Daoy (cell line): Measurements from ENCODE around the gene TSPAN1. TPM values are rescaled to one million over a fixed set of nuclear protein-coding genes. Genes with fewer than 3 reads are reported as not detected.
"Not testable (repeated sequence)": the region's sequence is repeated elsewhere in the genome, so short reads cannot be mapped to it uniquely, and the experiment has no call there.

Source experiments
- DNase-seq: peaks from one replicate; pipeline ENCODE4 v3.0.0-alpha.2; 2015; ENCODE audit warnings: low read depth
- total RNA-seq: library from RNA; depleted of rRNA; stranded (reverse); fragments of >200 nt; shearing (Covaris generic); gene quantifications from 2 replicates; pipeline ENCODE4 v1.2.3, GENCODE V29; 2014; rRNA removed

Gene TSPAN1
- total RNA-seq, 1 experiment from 2014 or later, result not detected

DNA sequence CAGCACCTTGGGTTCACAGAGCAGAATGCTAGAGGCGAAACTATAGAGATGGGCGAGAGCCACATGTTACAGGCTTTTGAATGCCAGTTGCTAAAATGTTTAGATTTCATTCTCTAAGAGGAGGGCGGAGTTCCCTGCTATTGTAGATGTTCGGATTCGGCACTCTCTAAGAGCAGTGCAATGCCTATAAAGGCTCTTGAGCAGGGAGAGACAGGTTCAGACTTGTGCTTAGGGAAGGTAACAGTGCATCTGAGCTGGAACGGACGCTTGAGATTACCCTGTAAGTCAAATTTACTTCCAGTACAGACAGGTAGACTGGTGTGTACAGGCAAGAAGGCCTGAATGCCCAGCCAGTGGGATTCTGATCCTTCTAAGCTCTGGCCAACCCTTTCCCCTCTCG is 43.6 kb downstream of the TSPAN1 start:
- no peak for DNase-seq

DNA sequence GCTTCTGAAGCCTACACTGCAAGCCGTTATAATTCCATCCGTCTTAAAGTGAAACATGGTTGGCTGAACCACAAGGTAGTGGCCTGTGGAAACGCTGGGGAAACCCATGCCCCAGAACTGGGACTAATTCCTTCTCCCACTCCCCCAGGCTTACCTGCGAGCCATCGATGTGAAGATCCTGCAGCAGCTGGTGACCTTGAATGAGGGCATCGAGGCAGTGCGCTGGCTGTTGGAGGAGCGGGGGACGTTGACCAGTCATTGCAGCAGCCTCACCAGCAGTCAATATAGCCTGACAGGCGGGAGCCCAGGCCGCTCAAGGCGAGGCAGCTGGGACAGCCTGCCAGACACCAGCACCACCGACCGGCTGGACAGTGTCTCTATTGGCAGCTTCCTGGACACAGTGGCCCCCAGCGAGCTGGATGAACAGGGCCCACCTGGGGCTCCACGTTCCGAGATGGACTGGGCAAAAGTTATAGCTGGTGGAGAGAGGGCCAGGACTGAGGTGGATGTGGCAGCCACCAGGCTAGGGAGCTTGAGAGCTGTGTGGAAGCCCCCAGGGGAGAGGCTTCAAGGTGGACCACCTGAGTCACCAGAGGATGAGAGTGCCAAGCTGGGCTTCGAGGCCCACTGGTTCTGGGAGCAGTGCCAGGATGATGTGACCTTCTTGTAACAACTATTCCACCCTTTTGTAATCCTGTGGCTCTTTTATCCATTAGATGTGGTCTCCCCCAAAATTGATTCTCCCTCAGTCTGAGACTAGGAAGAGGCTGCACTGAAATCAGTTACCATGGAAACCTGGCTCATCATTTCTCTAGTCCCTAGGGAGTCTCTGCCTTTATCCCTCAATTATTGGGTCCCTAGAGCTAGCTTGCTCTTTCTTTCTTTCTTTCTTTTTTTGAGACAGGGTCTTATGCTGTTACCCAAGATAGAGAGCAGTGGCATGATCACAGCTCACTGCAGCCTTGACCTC is 44.9 kb downstream of the TSPAN1 start:
- peak; percentile 40 for DNase-seq

- no peak for DNase-seq
Observed at GRCh38 chr1:46220808-46221207, 45.9 kb downstream of the TSPAN1 start.

- no peak for DNase-seq
Observed at GRCh38 chr1:46221749-46222148, 46.9 kb downstream of the TSPAN1 start.

DNA sequence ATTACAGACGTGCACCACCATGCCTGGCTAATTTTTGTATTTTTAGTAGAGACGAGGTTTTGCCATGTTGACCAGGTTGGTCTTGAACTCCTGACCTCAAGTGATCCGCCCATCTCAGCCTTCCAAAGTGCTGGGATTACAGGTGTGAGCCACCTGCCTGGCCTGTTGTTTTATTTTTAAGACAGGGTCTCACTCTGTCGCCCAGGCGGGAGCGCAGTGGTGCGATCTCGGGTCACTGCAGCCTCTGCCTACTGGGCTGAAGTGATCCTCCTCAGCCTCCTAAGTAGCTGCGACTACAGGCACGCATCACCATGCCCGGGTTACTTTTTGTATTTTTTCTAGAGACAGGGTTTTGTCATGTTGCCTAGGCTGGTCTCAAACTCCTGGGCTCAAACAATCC is 48.2 kb downstream of the TSPAN1 start:
- not testable (repeated sequence) for DNase-seq

DNA sequence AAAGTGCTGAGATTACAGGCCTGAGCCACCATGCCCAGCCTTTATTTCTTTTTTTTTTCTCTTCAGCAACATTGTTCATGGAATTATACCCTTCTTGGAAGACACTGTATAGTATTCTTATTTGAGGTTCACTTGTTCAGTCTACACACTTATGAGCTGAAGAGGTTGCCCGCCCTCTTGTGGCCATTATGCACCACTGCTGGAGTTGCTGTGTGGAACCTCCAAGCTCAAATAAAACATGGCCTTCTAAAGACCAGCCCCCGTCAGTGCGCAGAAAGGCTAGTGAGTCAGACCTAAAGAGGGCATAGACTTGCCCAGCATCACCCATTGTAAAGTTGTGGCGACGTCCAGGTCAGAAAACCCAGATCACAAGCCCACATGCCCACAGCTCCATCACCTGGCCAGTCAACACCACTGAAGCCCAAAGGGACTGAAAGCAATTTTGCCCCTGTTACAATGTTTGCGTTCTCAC is 48.6 kb downstream of the TSPAN1 start:
- DNase-seq, result peak; percentile 89

DNA sequence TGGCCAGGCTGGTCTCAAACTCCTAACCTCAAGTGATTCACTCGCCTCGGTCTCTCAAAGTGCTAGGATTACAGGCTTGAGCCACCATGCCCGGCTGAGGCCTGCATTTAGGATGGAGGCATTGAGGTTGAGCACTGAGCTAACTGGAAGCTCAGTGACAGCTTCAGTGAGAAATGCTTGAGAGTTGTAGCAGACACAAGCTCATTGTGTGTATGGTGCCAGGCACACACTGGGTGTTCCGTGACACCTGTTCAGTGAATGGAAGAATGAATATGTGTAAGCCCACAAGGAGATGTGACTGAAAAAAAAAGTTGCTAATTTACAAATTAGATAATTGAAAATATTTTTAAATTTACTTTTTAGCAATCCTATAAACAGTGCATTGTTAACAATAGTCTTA is 50.1 kb downstream of the TSPAN1 start:
- DNase-seq, result no peak

GRCh38 chr1:46231231-46231630 is 56.3 kb downstream of the TSPAN1 start:
- not testable (repeated sequence) for DNase-seq

Other genes with a start within 250 kb of the TSPAN1 start
- gene PIK3R3, start 42.5 kb upstream of the TSPAN1 start, total RNA-seq, result 17.7 and 30.2 TPM in 2 replicates
- gene P3R3URF, start 1.4 kb downstream of the TSPAN1 start, total RNA-seq, result not detected in 2 replicates
- gene POMGNT1, start 23.3 kb downstream of the TSPAN1 start, total RNA-seq, result 59.4 and 62.5 TPM in 2 replicates
- gene LURAP1, start 28.2 kb downstream of the TSPAN1 start, total RNA-seq, result not detected in 2 replicates
- 19.9 and 22.5 TPM in 2 replicates for gene RAD54L, start 72.7 kb downstream of the TSPAN1 start, total RNA-seq
- gene LRRC41, start 128.5 kb downstream of the TSPAN1 start, total RNA-seq, result 50.2 and 61.0 TPM in 2 replicates
- 1,306 and 1,452 TPM in 2 replicates for gene UQCRH, start 128.6 kb downstream of the TSPAN1 start, total RNA-seq
- gene NSUN4, start 165.7 kb downstream of the TSPAN1 start, total RNA-seq, result 22.3 and 30.6 TPM in 2 replicates
- gene FAAH, start 219.2 kb downstream of the TSPAN1 start, total RNA-seq, result 3.8 and 6.3 TPM in 2 replicates